GM20000 (cell line): ENCODE measurements around the gene GMCL1.
"Not testable (repeated sequence)": the region's sequence is repeated elsewhere in the genome, so short reads cannot be mapped to it uniquely, and the experiment has no call there.

ENCODE experiments used
- DNase-seq: peaks from one replicate; pipeline ENCODE4 v3.0.0; 2012; ENCODE audit warnings: low spot score
- TF ChIP-seq, protein P1 (sequence below): IDR thresholded peaks from 2 replicates; pipeline ENCODE4 v1.5.1; 2012; ENCODE audit warnings: mild to moderate bottlenecking, control low read depth; ENCODE audit errors: extremely low read depth, missing control alignments

Gene GMCL1

DNA sequence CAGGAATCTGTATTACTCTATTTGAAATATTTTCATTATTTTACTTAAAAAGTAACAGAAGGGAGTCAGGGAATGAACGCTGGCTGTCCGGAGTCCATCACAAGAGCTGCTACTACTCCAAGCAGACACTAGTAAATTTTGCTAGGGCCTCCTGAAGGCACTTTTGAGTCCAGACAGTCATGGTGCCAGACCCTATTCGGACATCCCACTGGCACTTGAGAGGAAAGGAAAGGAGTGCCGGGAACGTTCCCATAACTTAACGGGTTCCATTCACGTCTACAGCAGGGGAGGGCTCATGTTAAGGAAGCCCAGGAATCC, 563 bp upstream of the GMCL1 start:
- DNase-seq, result no peak
- TF ChIP-seq, protein P1, sequence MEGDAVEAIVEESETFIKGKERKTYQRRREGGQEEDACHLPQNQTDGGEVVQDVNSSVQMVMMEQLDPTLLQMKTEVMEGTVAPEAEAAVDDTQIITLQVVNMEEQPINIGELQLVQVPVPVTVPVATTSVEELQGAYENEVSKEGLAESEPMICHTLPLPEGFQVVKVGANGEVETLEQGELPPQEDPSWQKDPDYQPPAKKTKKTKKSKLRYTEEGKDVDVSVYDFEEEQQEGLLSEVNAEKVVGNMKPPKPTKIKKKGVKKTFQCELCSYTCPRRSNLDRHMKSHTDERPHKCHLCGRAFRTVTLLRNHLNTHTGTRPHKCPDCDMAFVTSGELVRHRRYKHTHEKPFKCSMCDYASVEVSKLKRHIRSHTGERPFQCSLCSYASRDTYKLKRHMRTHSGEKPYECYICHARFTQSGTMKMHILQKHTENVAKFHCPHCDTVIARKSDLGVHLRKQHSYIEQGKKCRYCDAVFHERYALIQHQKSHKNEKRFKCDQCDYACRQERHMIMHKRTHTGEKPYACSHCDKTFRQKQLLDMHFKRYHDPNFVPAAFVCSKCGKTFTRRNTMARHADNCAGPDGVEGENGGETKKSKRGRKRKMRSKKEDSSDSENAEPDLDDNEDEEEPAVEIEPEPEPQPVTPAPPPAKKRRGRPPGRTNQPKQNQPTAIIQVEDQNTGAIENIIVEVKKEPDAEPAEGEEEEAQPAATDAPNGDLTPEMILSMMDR, result no peak

DNA sequence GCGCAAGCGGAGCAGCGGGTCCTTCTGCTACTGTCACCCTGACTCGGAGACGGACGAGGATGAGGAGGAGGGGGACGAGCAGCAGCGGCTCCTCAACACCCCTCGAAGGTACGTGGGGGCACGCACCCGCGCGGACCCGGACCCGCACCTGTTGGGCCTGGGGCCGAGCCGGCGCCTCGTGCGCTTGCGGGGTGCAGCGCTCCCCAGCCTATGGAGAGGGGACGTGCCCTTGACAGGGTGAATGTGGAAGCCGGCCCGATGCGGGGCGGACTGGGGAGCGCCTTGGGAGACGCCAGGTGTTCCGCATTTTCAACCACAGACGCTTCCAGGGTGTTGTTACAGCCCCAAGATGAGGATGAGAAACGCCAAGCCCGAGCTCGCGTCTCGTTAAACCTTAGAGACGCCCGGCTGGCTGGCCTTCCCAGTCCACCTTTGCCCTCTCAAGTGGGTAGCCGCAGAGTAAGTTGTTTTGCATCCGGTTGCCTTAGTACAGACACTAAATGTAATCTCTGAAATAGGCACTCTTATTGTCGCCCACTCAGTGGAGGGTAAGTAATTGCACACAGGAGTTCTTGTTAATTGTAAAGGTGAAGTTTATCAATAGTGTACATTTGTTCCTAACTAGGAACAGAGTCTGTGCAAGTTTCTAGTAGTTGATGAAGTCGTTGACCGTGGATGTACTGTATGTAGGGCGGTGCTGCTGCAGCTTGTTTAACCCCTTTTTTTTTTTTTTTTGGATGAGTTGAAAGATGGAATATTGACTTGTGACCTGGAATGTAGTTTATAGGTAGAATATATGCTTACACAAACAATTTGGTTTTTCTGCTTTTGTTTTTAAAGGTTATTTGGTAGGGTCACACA, 815 bp downstream of the GMCL1 start:
- TF ChIP-seq, protein P1, result no peak

DNA sequence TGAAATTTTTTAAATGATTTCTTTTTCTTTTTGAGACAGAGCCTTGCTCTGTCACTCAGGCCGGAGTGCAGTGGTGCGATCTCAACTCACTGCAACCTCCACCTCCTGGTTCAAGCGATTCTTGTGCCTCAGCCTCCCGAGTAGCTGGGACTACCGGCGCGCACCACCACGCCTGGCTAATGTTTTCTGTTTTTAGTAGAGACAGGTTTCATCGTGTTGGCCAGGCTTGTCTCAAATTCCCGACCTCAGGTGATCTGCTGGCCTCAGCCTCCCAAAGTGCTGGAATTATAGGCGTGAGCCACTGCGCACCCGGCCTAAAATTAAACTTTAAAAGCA, 1.4 kb downstream of the GMCL1 start:
- not testable (repeated sequence) for DNase-seq

More for the DNA sequence above, 815 bp downstream of the GMCL1 start:
- DNase-seq, result peak; percentile 32

DNA sequence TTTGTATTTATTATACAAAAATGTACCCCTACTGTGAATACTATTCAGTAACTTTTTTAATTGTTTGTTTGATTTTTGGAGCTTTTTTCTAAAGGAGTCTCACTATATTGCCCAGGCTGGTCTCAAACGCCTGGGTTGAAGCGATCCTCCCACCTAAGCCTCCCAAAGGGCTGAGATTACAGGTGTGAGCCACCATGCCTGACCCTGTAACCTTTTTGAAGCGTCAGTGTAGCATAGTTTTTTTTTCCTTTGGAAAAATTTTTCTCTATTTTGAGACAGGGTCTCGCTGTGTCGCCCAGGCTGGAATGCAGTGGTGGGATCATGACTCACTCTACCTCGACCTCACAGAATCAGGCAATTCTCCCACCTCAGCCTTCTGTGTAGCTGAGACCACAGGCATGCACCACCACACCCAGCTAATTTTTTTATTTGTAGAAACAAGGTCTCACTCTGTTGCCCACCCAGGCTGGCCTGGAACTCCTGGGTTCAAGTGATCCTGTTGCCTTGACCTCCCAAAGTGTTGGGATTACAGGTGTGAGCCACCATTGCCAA, 2.0 kb downstream of the GMCL1 start:
- no peak for DNase-seq
- TF ChIP-seq, protein P1, result no peak

DNA sequence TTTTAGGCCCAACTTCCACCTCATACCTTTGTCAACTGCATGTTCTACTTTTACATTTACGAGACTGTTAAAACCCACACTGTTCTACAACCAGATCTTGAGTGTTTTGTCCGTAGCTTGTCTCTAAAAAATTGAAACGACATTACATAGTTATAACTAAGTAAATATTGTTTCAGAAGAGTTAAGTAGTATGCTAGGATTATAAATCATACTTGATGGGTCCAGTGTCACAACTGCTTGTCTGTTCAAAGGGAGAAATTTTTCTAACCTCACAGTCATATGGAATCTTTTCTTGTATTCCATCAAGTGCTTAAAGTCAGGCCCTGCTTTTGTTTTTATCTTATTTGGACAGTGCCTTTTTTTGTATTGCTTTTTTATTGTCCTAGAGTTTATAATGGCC, 4.3 kb downstream of the GMCL1 start:
- TF ChIP-seq, protein P1, result no peak
- DNase-seq, result no peak

DNA sequence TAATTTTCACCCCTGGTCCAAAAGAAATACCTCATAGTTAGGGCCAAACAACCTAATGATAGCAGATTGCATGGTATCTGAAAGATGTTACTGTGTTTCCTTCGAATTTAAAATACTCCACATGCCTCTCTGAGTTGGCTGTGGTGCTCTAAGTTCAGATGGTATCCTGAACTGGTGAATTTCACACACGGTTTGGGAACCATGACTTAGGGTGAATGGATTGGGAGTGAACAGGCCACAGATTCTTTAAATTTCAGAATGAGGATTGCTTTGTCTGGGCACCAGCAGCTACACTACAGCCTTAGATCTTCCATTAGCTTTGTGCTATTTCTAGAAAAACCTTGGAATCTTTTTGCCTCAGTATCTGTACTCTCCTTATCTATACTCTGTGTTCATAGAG, 6.2 kb downstream of the GMCL1 start:
- TF ChIP-seq, protein P1, result no peak
- no peak for DNase-seq

DNA sequence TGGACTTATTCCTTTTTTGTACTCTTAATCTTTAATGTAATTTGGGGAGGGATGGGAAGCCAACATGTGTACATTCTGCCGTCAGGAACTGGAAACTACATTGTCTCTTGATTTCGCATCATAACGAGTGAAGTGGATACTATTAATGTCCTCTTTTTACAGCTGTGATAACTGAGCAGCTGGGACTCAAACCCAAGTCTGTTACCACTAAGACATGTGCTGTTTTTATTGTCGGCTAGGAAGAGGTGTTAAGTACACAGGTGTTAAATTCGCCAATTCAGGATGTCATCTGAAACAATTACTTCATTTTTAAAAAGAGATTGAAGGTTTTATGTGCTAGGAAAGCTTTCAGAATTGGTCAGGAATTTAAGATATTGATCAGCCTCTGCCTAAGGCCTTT, 6.9 kb downstream of the GMCL1 start:
- TF ChIP-seq, protein P1, result no peak
- no peak for DNase-seq

DNA sequence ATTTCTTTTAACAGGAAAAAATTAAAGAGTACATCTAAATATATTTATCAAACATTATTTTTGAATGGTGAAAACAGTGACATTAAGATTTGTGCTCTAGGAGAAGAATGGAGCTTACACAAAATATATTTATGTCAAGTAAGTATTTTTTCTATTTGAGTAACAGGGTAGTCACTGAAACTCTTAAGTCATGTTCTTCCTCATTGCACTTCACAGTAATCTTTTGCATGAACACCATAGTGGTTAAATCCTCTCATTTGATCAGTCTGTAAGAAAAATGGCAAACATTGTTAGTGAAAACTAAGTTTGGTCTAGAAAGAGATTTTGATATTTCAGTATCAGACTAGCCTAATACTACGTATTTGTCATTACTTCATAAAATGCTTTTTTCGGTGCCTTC, 8.1 kb downstream of the GMCL1 start:
- TF ChIP-seq, protein P1, result no peak
- DNase-seq, result peak; percentile 24
